ENCODE results near the gene ITPK1. TPM values are rescaled to one million over a fixed set of nuclear protein-coding genes. Genes with fewer than 3 reads are reported as not detected.

The ITPK1 gene
- total RNA-seq, 1 donor from 2014 or later = 52.5 TPM

- peak; percentile 56 for DNase-seq (ENCODE audit: low read depth)
Observed at GRCh38 chr14:93028724-93029076, 87.0 kb downstream of the ITPK1 start.

DNA sequence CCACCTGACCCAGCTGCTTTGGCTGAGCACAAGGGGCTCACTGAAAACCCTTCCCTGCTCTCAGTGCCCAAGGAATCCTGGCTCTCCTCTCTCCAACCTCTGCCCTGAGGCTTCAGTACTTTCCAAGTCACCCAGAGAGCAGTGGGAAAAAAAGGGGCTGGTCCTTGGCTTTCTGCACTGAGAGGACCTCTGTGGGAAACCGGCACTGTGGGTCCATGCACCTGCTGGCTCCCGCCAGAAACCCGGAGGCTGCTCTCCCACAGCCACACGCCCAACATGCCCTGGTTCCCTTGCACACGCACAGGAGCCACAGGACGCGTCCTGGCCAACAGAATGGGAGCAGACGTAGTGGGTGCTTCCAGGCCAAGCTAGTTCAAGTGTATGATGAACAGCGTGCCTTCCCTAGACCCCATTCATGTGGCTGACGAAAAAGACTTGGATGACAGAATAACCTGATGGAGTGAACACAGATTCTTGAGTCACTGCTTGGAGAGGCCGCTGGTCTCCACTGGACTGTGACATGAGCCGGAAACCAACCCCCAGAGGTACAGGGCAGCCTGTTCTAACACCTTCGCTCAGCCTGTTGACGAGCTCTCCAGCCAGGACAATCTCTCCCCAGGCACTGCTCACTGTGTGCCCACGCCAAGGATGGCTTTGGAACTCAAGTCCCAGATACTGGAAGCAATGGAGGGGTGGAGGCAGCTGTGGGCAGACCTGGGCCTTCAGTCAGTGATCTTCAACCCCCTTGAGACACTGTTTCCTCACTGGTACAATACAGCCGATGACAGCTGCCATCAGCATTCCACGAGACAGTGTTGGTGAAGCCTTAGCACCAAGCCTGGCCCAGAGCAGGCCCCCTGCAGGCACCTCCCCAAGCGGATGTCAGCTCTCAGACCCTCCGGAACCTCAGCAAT, 87.7 kb downstream of the ITPK1 start:
- peak; percentile 83 for DNase-seq (ENCODE audit: low read depth)

GRCh38 chr14:93026339-93026738, 89.4 kb downstream of the ITPK1 start:
- DNase-seq (ENCODE audit: low read depth) = no peak

DNA sequence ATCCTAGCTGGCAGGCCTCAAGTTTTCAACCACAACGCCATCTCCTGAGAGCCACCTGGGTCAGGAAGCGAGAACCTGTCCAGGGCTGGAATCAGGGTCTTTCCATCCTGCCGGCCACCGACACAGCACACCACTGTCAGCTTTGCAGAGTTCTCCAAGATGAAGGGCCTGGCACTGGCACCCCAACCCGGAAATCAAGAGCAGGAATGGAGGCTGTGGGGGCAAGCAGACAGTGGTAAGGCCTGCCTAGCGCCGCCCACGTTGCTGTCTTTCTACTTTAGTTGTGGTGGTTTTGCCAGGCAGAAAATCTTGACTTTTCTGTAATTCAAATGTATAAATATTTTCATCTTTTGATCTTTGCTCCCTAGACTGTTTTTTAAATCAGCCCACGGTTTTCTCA, 90.7 kb downstream of the ITPK1 start:
- no peak for DNase-seq (ENCODE audit: low read depth)

DNA sequence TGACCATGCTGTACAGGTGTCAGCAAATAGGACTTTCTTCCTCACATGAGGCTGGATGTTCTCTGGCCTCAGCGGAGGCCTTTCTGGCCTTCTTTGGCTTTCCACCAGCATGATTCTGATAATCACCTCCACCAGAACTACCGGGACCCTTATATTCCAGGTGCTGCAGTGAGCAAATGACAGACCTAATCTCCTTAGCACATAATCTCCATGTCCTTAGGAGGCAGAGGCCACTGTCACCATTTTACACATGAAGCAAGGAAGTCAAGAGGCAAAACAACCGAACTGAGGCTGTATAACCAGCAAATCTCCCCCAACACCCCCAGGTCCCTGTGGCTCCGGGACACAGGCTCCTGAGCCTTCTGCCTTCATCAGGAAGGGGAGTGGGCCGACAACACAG, 91.2 kb downstream of the ITPK1 start:
- no peak for DNase-seq (ENCODE audit: low read depth)

GRCh38 chr14:93023802-93024434, 91.8 kb downstream of the ITPK1 start:
- no peak for DNase-seq (ENCODE audit: low read depth)

- DNase-seq (ENCODE audit: low read depth) = no peak
Observed at GRCh38 chr14:93023039-93023438, 92.7 kb downstream of the ITPK1 start.

DNA sequence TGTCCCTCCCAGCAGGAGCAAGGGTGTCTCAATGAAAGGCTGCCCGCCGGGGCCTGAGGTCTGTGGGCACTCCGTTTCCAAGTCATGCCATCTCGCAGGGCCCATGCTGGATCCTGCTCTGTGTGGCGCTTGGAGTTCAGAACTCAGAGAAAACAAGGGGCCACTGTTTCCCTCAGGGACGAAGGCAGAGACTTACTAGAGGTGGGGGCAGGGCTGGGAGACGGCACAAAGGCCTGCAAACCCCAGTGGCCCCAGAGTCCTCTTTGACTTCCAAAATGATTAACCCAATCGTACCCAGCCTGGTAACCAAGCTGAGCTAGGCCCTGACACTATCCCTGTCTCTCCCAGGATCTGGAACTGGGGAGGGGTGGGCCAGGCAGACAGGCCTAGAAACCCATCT, 95.8 kb downstream of the ITPK1 start:
- DNase-seq (ENCODE audit: low read depth) = no peak

DNA sequence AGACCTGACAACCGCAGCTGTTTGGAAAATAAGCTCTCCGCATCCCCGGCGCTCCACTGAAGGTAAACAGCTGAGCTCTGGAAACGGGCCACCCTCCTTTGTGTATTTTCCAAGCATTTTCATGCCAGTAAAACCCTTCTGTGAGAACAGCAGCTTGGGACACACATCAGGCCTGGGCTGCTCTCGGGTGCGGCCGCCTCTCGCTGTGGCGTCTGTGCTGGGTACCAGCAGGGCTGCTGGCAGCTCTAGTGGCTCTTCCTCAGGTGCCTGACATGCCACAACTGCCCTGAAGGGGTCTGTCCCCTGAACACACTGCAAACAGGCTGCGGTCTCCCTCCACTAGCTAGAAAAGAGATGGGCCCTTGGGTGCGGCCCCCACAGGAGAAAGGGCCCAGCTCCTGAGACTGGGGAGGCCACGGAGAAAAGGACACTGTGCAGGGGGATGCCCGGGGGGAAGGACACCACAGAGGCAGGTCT, 96.3 kb downstream of the ITPK1 start:
- no peak for DNase-seq (ENCODE audit: low read depth)

DNA sequence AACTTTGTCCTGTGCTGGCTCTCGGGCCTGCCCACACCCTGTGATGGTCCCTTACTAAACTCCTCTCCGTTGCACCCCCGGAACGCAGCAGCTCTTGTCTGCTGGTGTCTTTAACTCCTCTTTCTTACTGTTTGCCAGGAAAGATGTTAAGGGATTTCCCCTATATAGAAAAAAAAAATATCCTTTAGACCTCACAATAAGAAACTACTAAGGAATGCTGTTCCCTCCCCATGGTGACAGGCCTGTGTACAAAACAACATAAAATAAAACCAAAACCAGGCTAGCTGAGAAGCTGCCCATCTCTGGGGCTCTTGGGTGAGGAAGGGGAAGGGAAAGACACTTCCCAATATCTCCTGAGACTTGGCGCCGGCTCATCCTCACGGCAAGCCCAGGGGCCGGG, 97.4 kb downstream of the ITPK1 start:
- DNase-seq (ENCODE audit: low read depth) = peak; percentile 29

GRCh38 chr14:93017898-93018297, 97.8 kb downstream of the ITPK1 start:
- no peak for DNase-seq (ENCODE audit: low read depth)

GRCh38 chr14:93017301-93017797, 98.4 kb downstream of the ITPK1 start:
- DNase-seq (ENCODE audit: low read depth) = no peak

- DNase-seq (ENCODE audit: low read depth) = no peak
Observed at GRCh38 chr14:93016275-93016845, 99.4 kb downstream of the ITPK1 start.

DNA sequence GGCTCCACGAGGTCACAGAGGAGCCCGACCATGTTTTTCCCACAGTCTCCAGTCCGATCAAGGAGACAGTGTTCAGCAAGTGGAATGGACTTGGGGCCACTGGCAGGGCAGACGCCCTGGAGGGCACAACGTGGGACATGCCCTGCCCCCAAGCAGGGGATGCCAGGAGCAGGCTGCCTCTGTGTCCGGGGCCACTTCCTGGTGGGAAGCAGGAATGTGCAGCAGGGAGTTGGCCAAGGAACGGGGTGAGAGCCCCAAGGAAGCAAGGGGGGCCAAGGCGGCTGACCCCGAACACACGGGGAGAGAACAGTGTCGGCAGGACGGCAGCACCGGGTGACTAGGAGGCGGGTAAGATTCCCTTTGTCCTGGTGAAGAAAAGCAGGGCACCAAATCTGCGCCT, 100.2 kb downstream of the ITPK1 start:
- no peak for DNase-seq (ENCODE audit: low read depth)

GRCh38 chr14:93015064-93015463, 100.7 kb downstream of the ITPK1 start:
- DNase-seq (ENCODE audit: low read depth) = no peak

GRCh38 chr14:93014058-93015023, 101.4 kb downstream of the ITPK1 start:
- DNase-seq (ENCODE audit: low read depth) = no peak

DNA sequence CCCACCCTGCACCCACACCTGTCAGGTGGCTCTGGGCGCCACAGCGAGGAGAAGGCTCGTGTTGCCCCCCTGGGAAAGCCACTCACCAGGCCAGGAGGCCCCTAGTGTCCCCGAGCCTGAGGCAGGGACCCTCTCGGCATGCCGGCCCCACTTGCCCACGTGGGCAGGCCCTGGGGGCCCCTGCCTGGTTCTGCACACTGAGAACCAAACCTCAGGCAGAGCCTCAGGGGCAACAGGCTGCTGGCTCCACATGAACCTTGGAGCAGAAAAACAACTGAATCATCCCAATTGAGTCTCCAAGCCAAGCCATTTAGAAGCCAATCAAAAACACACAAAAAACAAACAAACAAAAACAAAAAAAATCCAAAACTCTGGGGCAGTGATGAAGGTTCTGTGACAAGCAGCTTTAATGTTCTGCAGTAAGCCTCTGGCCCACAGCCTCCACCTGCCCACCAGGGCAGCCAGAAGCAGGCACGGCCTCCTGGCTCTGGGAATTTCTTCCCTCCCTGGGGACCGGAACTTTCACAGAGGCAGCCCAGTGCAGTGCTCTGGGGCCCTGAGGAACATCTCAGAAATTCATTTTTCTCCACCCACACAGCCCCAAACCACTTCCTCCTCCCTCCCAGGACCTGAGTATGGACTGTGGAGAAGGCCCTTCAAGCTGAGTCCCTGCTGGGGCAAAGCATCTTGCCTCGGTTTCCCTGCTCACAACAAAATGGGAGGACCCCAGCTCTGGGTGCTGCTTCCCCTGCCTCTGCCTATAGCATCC, 102.6 kb downstream of the ITPK1 start:
- DNase-seq (ENCODE audit: low read depth) = peak; percentile 30

DNA sequence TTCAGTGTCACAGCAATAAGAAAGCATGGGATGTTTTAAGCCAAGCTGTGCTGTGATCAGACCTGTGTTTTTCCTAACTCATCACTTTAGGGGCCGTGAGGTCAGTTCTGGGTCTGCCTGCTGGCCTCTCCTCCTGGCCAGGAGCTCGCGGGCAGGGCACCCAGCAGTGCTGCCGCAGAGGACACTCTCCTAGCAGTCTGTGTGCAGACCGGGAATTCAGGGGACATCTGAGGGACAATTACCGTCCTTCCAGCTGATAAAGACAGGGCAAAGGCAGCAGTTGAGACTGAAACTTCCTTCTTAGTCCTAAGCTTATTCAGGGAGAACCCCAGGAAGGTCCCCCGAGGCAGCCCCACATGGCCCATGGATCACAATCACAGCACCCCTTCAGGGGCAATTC, 103.2 kb downstream of the ITPK1 start:
- DNase-seq (ENCODE audit: low read depth) = no peak

DNA sequence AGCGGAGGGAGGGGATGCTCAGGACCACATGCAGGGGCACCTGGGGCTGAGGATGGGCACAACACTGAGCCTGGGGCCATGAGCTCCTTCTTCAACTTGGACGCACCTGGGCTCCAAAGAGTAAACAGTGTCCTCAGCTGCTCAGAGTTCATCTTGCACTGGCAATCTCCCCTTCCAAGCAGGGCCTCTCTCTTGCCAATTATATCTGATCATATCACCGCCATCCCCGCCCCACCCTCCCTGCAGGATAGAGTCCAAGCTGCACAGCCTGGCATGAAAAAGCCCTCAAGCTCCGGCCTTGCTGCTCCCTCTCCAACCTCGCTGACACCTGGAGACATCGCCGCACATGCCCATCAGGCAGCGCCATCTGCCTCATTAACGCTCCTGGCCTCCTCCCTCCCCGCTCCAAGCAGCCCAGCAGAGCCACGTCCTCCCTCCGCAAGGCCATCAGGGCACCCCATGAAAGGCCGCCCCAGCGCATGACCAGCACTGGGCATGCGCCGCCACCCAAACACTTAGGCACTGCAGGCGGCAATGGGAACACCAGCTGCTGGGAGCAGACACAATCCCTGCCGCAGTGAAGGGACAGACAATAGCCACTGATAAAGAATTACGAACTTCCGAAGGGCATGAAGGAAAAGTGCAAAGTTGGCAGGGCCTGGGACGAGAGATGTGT, 103.9 kb downstream of the ITPK1 start:
- DNase-seq (ENCODE audit: low read depth) = no peak

DNA sequence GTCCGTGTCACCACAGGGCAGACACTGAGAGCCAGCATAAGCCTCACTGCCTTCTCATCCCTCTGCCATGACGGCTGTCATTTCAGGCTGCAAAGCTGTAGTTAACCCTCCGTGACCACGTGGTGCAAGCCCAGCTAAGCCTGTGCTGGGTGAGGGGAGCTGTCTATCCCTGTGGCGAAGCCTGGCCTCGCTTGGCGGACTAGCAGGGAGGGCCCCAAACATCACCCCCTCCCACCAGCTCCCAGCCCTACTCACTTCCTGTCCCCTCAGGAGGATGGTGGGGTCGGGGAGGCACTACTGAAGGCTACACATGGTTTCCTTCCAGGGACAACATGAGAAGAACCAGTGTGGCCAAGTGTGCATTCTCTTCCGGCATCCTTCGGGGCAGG, 104.6 kb downstream of the ITPK1 start:
- no peak for DNase-seq (ENCODE audit: low read depth)
